ENCODE data around the gene JMJD4.

JMJD4 gene, protein sequence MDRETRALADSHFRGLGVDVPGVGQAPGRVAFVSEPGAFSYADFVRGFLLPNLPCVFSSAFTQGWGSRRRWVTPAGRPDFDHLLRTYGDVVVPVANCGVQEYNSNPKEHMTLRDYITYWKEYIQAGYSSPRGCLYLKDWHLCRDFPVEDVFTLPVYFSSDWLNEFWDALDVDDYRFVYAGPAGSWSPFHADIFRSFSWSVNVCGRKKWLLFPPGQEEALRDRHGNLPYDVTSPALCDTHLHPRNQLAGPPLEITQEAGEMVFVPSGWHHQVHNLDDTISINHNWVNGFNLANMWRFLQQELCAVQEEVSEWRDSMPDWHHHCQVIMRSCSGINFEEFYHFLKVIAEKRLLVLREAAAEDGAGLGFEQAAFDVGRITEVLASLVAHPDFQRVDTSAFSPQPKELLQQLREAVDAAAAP

DNA sequence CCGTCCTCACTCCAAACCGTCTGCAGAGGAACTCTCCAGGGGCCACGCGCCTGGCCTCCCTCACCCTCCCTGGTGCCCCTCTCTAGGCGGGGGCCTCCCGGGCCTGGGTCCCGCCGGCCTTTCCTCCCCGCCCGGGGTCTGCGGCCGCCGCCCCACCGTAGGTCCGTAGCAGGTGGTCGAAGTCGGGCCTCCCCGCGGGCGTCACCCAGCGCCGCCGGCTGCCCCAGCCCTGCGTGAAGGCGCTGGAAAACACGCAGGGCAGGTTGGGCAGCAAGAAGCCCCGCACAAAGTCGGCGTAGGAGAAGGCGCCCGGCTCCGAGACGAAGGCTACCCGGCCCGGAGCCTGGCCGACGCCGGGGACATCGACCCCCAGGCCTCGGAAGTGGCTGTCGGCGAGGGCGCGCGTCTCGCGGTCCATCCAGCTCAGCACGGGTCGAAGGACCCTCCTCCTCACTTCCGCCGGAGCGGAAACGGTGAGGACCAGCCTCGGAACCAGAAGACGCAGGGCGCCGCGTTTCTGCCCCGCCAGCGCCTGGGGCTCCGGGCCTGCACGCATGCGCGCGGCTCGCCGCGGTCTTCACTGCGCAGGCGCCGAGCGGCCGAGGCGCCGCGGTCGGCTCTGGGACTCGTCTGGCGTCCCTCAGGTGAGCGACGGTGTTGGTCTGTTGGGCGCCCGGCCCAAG, at the start of gene JMJD4, which contains the start of gene SNAP47:
TSS of gene JMJD4 (minus strand) at position 447 of the 683 bp plus-strand sequence. CDS start at position 418, 29 bp downstream.
TSS of gene SNAP47 (plus strand) at position 580 of the 683 bp plus-strand sequence. CDS start 12,302 bp downstream, outside the sequence.
- H4K20me1 ChIP-seq (ENCODE audit: insufficient read depth, low read length), result peaks cover 58% of the 10 kb centered on the region
- no peaks in the 10 kb centered on the region for H3K9me3 ChIP-seq (ENCODE audit: insufficient read depth, low read length, severe bottlenecking)
- H3K27ac ChIP-seq (ENCODE audit: low read length), result peak within 1 kb of the TSS; percentile 86
- H3K36me3 ChIP-seq (ENCODE audit: insufficient read depth, low read length), result peaks cover 48% of the 10 kb centered on the region
- H3K9ac ChIP-seq (ENCODE audit: low read depth, low read length), result peak within 1 kb of the TSS; percentile 96
- H3K27me3 ChIP-seq (ENCODE audit: insufficient read depth, low read length, poor library complexity), result no peaks in the 10 kb centered on the region
- TF ChIP-seq, protein P1, sequence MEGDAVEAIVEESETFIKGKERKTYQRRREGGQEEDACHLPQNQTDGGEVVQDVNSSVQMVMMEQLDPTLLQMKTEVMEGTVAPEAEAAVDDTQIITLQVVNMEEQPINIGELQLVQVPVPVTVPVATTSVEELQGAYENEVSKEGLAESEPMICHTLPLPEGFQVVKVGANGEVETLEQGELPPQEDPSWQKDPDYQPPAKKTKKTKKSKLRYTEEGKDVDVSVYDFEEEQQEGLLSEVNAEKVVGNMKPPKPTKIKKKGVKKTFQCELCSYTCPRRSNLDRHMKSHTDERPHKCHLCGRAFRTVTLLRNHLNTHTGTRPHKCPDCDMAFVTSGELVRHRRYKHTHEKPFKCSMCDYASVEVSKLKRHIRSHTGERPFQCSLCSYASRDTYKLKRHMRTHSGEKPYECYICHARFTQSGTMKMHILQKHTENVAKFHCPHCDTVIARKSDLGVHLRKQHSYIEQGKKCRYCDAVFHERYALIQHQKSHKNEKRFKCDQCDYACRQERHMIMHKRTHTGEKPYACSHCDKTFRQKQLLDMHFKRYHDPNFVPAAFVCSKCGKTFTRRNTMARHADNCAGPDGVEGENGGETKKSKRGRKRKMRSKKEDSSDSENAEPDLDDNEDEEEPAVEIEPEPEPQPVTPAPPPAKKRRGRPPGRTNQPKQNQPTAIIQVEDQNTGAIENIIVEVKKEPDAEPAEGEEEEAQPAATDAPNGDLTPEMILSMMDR (IDR thresholded peaks at IDR 0.05; ENCODE audit: borderline replicate concordance, extremely low read depth, low read length, poor library complexity, severe bottlenecking), result no peak
- no peak for TF ChIP-seq EZH2 (IDR thresholded peaks at IDR 0.05; ENCODE audit: borderline replicate concordance, low read depth, low read length, severe bottlenecking)
- peak within 1 kb of the TSS; percentile 99 for H3K4me2 ChIP-seq (ENCODE audit: insufficient read depth, low read length)
- H3K79me2 ChIP-seq (ENCODE audit: insufficient read depth, low read length), result peaks cover 75% of the 10 kb centered on the region
- peak; percentile 93 for DNase-seq
- peaks cover 39% of the 10 kb centered on the region for H3K4me1 ChIP-seq (ENCODE audit: insufficient read depth, low read length)
- ATAC-seq (ENCODE audit: insufficient read depth, low read depth), result peak; percentile 91
- peak within 1 kb of the TSS; percentile 88 to 95; a peak in 3 of 4 replicates for H3K4me3 ChIP-seq (ENCODE audit: low read depth in 1 of 2, low read length in 2 of 2)
- H2AFZ ChIP-seq (ENCODE audit: low read depth, low read length), result peak within 1 kb of the TSS; percentile 94

DNA sequence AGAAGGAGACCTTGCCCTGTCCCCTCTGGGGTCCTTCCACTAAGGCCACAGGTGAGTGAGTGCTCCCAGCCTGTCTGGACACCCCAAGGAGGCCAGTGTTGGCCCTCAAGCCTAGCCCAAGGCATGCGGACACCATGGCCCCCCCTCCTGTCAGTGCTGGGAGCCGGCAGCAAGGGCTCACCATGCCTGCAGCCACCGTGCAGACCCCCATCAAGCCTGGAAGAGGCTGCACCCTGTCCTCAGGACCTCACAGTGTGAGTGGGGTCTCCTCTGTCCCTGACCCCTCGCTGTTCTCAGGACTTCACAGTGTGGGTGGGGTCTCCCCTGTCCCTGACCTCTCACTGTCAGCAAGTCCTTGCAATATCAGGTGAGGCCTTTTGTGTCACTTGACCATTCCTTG, 47.1 kb upstream of the JMJD4 start:
- Histone ChIP-seq H3K4me3 (ENCODE audit: low read depth in 1 of 2, low read length in 2 of 2) (no peak overlapping the region), H3K9me3 (ENCODE audit: insufficient read depth, low read length, severe bottlenecking) (no peaks in the 10 kb centered on the region), H3K4me1 (ENCODE audit: insufficient read depth, low read length) (peaks cover 3% of the 10 kb centered on the region), H3K27me3 (ENCODE audit: insufficient read depth, low read length, poor library complexity) (peaks cover 1% of the 10 kb centered on the region), H3K36me3 (ENCODE audit: insufficient read depth, low read length) (peaks cover 36% of the 10 kb centered on the region), H4K20me1 (ENCODE audit: insufficient read depth, low read length) (peaks cover 16% of the 10 kb centered on the region; the same call in 1 of the 2 replicates), H2AFZ (ENCODE audit: low read depth, low read length) (no peak overlapping the region), H3K27ac (ENCODE audit: low read length) (no peak overlapping the region), H3K4me2 (ENCODE audit: insufficient read depth, low read length) (no peak overlapping the region), H3K9ac (ENCODE audit: low read depth, low read length) (no peak overlapping the region), H3K79me2 (ENCODE audit: insufficient read depth, low read length) (no peaks in the 10 kb centered on the region)
- DNase-seq (no peak), ATAC-seq (ENCODE audit: insufficient read depth, low read depth) (no peak)
- no peak for TF ChIP-seq EZH2 (IDR thresholded peaks at IDR 0.05; ENCODE audit: borderline replicate concordance, low read depth, low read length, severe bottlenecking)
- TF ChIP-seq, protein P1 (IDR thresholded peaks at IDR 0.05; ENCODE audit: borderline replicate concordance, extremely low read depth, low read length, poor library complexity, severe bottlenecking), result no peak

DNA sequence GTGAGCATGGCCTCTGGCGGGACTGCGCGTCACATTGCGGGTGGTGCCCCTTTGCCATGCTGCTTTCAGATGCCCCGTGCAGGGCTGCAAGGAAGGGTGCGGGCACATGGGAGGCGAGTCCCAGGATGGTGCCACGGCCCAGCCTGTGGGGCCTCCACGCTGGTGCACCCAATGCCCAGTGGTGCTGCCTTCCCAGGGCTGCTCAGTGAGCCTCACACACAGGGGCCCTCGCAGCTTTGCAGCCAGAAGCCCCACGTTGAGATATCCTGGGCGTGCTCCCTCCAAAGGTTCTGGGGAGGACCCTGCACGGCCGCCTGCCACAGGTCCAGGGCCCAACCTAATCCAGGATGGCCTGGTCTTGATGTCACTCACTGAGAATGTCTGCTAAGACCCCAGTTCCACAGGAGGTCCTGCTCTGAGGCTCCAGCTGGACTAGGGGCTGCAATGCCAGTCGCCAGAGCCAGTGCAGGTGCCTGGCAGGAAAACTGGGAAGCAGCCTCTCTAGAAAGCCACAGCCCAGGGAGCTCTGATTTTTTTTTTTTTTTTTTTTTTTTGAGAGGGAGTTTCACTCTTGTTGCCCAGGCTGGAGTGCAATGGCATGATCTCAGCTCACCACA, 46.3 kb upstream of the JMJD4 start:
- no peak for DNase-seq
- no peaks in the 10 kb centered on the region for H3K79me2 ChIP-seq (ENCODE audit: insufficient read depth, low read length)
- no peak for ATAC-seq (ENCODE audit: insufficient read depth, low read depth)
- H4K20me1 ChIP-seq (ENCODE audit: insufficient read depth, low read length), result peaks cover 16% of the 10 kb centered on the region; the same call in 1 of the 2 replicates
- no peak overlapping the region for H3K9ac ChIP-seq (ENCODE audit: low read depth, low read length)
- H3K27ac ChIP-seq (ENCODE audit: low read length), result no peak overlapping the region
- no peaks in the 10 kb centered on the region for H3K4me1 ChIP-seq (ENCODE audit: insufficient read depth, low read length)
- no peaks in the 10 kb centered on the region for H3K27me3 ChIP-seq (ENCODE audit: insufficient read depth, low read length, poor library complexity)
- no peak overlapping the region for H2AFZ ChIP-seq (ENCODE audit: low read depth, low read length)
- no peak overlapping the region for H3K4me2 ChIP-seq (ENCODE audit: insufficient read depth, low read length)
- H3K9me3 ChIP-seq (ENCODE audit: insufficient read depth, low read length, severe bottlenecking), result no peaks in the 10 kb centered on the region
- TF ChIP-seq EZH2 (IDR thresholded peaks at IDR 0.05; ENCODE audit: borderline replicate concordance, low read depth, low read length, severe bottlenecking), result no peak
- TF ChIP-seq, protein P1 (IDR thresholded peaks at IDR 0.05; ENCODE audit: borderline replicate concordance, extremely low read depth, low read length, poor library complexity, severe bottlenecking), result no peak
- H3K4me3 ChIP-seq (ENCODE audit: low read depth in 1 of 2, low read length in 2 of 2), result no peak overlapping the region
- H3K36me3 ChIP-seq (ENCODE audit: insufficient read depth, low read length), result peaks cover 39% of the 10 kb centered on the region

Measured in DND-41 (cell line).